BLaER1 (cell line): Measurements from ENCODE around the gene YTHDF1.
A peak's percentile ranks its signal among the peaks of the same experiment; 100 is the strongest.

Experiments used
- H3K27ac ChIP-seq: shearing (Covaris generic); formaldehyde crosslinking; 2 replicates; pipeline ENCODE4 v1.8.1; 2022
- H3K27me3 ChIP-seq: shearing (Covaris generic); formaldehyde crosslinking; 2 replicates; pipeline ENCODE4 v1.8.1; 2022
- H3K36me3 ChIP-seq: shearing (Covaris generic); formaldehyde crosslinking; 2 replicates; pipeline ENCODE4 v1.8.1; 2022
- H3K4me1 ChIP-seq: shearing (Covaris generic); formaldehyde crosslinking; 2 replicates; pipeline ENCODE4 v1.8.1; 2022
- H3K4me2 ChIP-seq: shearing (Covaris generic); formaldehyde crosslinking; 2 replicates; pipeline ENCODE4 v1.8.1; 2022
- H3K4me3 ChIP-seq: shearing (Covaris generic); formaldehyde crosslinking; 2 replicates; pipeline ENCODE4 v1.8.1; 2022
- H3K9ac ChIP-seq: shearing (Covaris generic); formaldehyde crosslinking; 2 replicates; pipeline ENCODE4 v1.8.1; 2022
- H3K9me3 ChIP-seq: shearing (Covaris generic); formaldehyde crosslinking; 2 replicates; pipeline ENCODE4 v1.8.1; 2022
- H4K20me1 ChIP-seq: shearing (Covaris generic); formaldehyde crosslinking; 2 replicates; pipeline ENCODE4 v1.8.1; 2022
- Cebpa-rat ChIP-seq: shearing (Covaris generic); IDR thresholded peaks from 2 replicates; pipeline ENCODE4 v1.8.1; 2022

YTHDF1 gene

GRCh38 chr20:63239431-63239830 lies 23.5 kb upstream of the YTHDF1 start:
- H3K4me1 ChIP-seq, result peaks cover 98% of the 10 kb centered on the region
- H3K27me3 ChIP-seq, result no peaks in the 10 kb centered on the region
- no peak for TF ChIP-seq Cebpa-rat
- peaks cover 12% of the 10 kb centered on the region for H3K36me3 ChIP-seq
- H3K9me3 ChIP-seq, result no peaks in the 10 kb centered on the region
- no peak overlapping the region for H3K4me3 ChIP-seq
- H3K4me2 ChIP-seq, result peak overlapping the region; percentile 96
- H3K9ac ChIP-seq, result no peak overlapping the region
- H4K20me1 ChIP-seq, result peaks cover 26% of the 10 kb centered on the region; the same call in 1 of the 2 replicates
- peak overlapping the region; percentile 63; the same call in 1 of the 2 replicates for H3K27ac ChIP-seq

- H3K4me3 ChIP-seq, result peak overlapping the region; percentile 58
- peak overlapping the region; percentile 96 for H3K4me2 ChIP-seq
- peaks cover 4% of the 10 kb centered on the region for H3K36me3 ChIP-seq
- 0 out of 2 replicates have a peak, but pooled peaks cover 2% of the 10 kb centered on the region for H3K27me3 ChIP-seq
- peak overlapping the region; percentile 65 for H3K9ac ChIP-seq
- peak overlapping the region; percentile 81 for H3K27ac ChIP-seq
- H3K4me1 ChIP-seq, result peaks cover 98% of the 10 kb centered on the region
- H3K9me3 ChIP-seq, result no peaks in the 10 kb centered on the region
- no peak for TF ChIP-seq Cebpa-rat
- H4K20me1 ChIP-seq, result peaks cover 18% of the 10 kb centered on the region; the same call in 1 of the 2 replicates
Observed at GRCh38 chr20:63238514-63239125, 22.7 kb upstream of the YTHDF1 start.

DNA sequence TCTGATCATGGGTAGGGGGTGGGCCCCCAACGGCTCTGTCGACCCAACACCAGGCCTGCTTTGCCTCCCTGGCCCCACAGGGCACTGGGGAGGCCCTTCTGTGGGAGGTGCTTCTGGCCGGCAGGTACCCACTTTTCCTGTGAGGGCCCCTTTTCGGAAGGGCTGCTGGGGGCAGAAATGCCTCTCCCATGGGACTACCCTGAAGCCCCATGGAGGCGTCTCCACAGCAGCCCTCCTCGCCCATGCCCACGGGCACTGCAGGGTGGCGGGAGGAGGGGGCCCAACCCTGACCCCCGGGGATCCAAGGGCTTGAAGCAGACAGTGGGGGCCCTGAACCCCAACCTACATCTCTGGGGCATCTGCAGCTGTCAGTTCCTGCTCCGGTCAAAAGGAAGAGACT lies 22.1 kb upstream of the YTHDF1 start:
- H3K4me1 ChIP-seq, result peaks cover 98% of the 10 kb centered on the region
- H3K9ac ChIP-seq, result peak overlapping the region; percentile 65
- H3K27me3 ChIP-seq, result peaks cover 4% of the 10 kb centered on the region; the same call in 1 of the 2 replicates

DNA sequence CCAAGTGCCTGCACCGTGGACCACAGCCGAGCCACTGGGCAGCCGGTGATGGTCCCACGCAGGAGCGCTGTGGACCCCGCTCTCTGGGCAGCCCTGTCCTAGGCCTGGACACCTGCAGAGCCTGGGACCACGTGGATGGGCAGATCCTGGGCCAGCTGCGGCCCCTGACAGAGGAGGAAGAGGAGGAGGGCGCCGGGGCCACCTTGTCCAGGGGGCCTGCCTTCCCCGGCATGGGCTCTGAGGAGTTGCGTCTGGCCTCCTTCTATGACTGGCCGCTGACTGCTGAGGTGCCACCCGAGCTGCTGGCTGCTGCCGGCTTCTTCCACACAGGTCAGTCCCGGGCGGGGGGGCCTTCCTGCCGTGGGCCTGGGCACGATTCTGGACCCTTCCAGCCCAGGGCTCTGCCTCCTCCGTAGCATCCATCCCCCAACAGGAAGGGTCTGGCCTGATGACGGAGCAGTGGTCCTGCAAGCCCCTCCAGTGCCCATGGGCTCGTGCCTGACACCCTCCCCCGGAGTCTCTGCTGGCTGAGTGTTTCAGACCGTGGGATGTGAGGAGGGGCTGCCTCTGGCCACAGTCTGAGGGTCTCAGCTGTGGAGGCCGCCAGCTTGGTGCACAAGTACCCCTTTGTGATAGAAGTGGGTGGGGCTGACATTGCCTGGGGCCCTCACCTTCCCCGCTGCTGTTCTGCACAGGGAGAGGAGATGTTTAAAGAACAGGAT lies 20.3 kb upstream of the YTHDF1 start:
- H3K9me3 ChIP-seq, result no peaks in the 10 kb centered on the region

More for the DNA sequence above, 22.1 kb upstream of the YTHDF1 start:
- TF ChIP-seq Cebpa-rat, result no peak
- Histone ChIP-seq H3K27ac (peak overlapping the region; percentile 81), H4K20me1 (peaks cover 12% of the 10 kb centered on the region; the same call in 1 of the 2 replicates), H3K4me3 (peak overlapping the region; percentile 58), H3K4me2 (peak overlapping the region; percentile 96), H3K9me3 (no peaks in the 10 kb centered on the region), H3K36me3 (no peaks in the 10 kb centered on the region)

DNA sequence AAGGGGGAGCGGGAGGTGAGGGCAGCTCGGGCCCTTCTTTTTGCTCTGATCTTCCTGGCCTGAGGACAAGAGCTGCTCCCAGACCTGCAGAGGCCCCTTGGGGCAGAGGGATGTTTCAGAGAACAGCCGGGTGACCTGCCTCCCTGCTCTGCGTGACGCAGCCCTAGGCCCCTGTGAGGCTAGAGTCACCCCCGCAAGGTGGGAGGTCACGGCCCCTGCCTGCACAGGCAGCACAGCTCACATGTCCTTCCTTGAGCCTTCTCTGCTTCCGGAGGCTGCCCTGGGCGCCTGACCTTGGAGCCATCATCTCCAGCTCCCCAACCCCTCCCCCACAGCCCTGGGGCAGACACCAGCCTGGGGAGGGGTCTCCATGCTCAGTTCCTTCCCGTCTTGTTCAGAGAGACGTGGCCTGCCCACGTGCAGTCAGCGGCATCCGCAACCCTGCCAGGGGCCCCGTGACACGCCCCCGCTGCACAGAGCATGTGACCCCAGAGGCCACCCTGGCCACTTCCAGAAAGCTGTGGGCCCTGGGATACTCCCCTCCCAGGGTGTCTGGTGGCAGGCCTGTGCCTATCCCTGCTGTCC lies 19.6 kb upstream of the YTHDF1 start, which contains the start of gene BIRC7:
BIRC7 (plus strand) TSS at position 507 of the 585 bp plus-strand sequence. CDS start 192 bp downstream, outside the sequence.
- Histone ChIP-seq H3K36me3 (no peaks in the 10 kb centered on the region), H4K20me1 (no peaks in the 10 kb centered on the region), H3K4me3 (no peak within 1 kb of the TSS), H3K4me2 (peak within 1 kb of the TSS; percentile 96), H3K9ac (peak within 1 kb of the TSS; percentile 28), H3K4me1 (peaks cover 95% of the 10 kb centered on the region), H3K27me3 (peaks cover 25% of the 10 kb centered on the region), H3K27ac (peak within 1 kb of the TSS; percentile 66), H3K9me3 (no peaks in the 10 kb centered on the region)
- TF ChIP-seq Cebpa-rat, result no peak

More for the DNA sequence above, 20.3 kb upstream of the YTHDF1 start:
- Histone ChIP-seq H3K4me2 (peak overlapping the region; percentile 96), H4K20me1 (0 out of 2 replicates have a peak, but pooled peaks cover 3% of the 10 kb centered on the region), H3K27me3 (peaks cover 21% of the 10 kb centered on the region), H3K9ac (peak overlapping the region; percentile 28), H3K4me1 (peaks cover 95% of the 10 kb centered on the region), H3K27ac (peak overlapping the region; percentile 66), H3K36me3 (no peaks in the 10 kb centered on the region), H3K4me3 (no peak overlapping the region)
- no peak for TF ChIP-seq Cebpa-rat

DNA sequence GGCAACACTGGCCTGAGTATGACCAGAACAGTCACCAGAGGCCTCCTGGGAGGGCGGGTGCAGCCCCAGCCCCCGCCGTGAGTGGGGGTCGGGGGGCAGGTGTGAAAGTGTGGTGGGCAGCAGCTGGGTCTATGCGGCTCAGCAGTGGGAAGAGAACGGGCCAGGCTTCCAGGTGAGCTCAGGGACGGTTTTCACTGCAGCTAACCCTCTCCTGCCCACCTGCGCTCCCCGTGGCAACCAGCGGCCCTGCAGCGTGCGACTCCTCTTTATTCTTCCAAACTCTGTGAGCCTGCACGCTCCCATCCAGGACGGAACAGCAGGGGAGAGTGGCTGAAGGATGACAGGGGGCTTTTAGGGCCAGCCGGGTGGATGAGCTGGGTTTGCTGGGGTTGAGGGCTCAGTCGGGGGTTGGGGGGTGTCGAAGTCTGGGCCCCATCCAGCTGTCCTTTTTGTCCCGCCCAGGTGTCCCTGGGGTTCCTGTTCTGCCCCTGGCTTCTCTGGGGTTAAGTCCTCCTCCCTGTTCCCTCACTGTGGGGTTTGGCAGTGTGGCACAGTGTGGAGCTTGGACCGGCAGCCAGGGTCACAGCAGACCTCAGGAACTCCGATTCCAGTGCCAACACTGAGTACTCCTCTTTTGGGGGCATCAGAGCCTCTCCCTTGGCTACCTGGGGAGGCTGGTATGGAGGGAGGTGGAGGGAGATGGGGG lies 18.9 kb upstream of the YTHDF1 start:
- Histone ChIP-seq H3K9ac (no peak overlapping the region), H3K9me3 (no peaks in the 10 kb centered on the region), H3K4me2 (peak overlapping the region; percentile 96), H4K20me1 (no peaks in the 10 kb centered on the region), H3K27ac (0 out of 2 replicates have a peak overlapping the region, but pooled peaks have one; percentile 13), H3K27me3 (peaks cover 28% of the 10 kb centered on the region), H3K36me3 (no peaks in the 10 kb centered on the region), H3K4me3 (no peak overlapping the region), H3K4me1 (peaks cover 97% of the 10 kb centered on the region)
- no peak for TF ChIP-seq Cebpa-rat

- Histone ChIP-seq H3K27me3 (peaks cover 28% of the 10 kb centered on the region), H3K4me2 (peak overlapping the region; percentile 96), H3K4me3 (no peak overlapping the region), H4K20me1 (no peaks in the 10 kb centered on the region), H3K9ac (no peak overlapping the region), H3K9me3 (no peaks in the 10 kb centered on the region), H3K27ac (no peak overlapping the region), H3K36me3 (no peaks in the 10 kb centered on the region), H3K4me1 (peaks cover 97% of the 10 kb centered on the region)
- TF ChIP-seq Cebpa-rat, result no peak
Observed at GRCh38 chr20:63233924-63234323, 18.0 kb upstream of the YTHDF1 start.

- no peak overlapping the region for H3K4me2 ChIP-seq
- H3K36me3 ChIP-seq, result no peaks in the 10 kb centered on the region
- peaks cover 28% of the 10 kb centered on the region for H3K27me3 ChIP-seq
- H3K27ac ChIP-seq, result no peak overlapping the region
- no peaks in the 10 kb centered on the region for H4K20me1 ChIP-seq
- no peak overlapping the region for H3K4me3 ChIP-seq
- no peak overlapping the region for H3K9ac ChIP-seq
- TF ChIP-seq Cebpa-rat, result no peak
- H3K4me1 ChIP-seq, result peaks cover 95% of the 10 kb centered on the region
- H3K9me3 ChIP-seq, result no peaks in the 10 kb centered on the region
Observed at GRCh38 chr20:63233061-63233344, 17.1 kb upstream of the YTHDF1 start.

DNA sequence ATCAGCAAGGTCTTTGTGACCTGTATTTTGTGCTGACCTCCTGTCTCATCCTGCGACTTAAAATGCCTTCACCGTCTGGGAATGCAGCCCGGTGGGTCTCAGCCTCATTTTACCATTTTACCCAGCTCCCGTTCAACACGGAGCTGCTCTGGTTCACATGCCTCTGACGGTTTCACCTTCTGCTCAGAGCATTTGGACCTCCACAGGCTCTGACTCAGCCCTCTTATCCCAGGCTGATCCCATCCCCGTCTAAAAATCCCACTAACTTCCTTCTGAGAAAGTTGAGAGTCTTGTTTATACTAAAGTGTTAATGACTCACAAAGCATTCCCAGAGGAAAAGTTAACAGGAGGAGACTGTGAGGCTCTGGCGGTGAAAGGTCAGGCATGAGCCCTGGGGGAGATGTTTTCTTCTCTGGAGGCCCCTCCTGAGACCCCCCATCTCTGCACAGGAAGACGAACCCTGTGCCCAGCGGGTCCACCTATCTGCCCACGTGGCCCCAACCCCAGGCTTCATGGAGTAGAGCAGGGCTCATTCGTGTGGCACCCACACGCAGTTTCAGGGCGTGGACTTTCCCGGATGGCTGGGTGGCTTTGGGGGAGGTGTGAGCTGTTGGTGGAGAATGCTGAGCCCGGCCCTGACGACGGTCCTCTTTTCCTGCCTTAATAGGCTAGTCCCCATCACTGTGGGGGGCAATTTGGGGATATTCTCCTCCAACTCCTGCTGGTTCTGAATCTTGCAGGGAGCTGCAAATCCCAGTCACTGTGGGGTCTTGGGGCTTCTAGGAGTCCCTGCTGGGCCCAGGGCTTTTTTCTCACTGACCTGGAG lies 16.5 kb upstream of the YTHDF1 start:
- Histone ChIP-seq H4K20me1 (no peaks in the 10 kb centered on the region), H3K27ac (no peak overlapping the region), H3K9ac (no peak overlapping the region), H3K27me3 (peaks cover 28% of the 10 kb centered on the region), H3K4me3 (no peak overlapping the region), H3K36me3 (no peaks in the 10 kb centered on the region), H3K9me3 (no peaks in the 10 kb centered on the region), H3K4me2 (peak overlapping the region; percentile 8; the same call in 1 of the 2 replicates), H3K4me1 (peaks cover 90% of the 10 kb centered on the region)
- TF ChIP-seq Cebpa-rat, result no peak
